ENCODE data around the gene PUSL1.
A peak's percentile ranks its signal among the peaks of the same experiment; 100 is the strongest.

The PUSL1 gene

DNA sequence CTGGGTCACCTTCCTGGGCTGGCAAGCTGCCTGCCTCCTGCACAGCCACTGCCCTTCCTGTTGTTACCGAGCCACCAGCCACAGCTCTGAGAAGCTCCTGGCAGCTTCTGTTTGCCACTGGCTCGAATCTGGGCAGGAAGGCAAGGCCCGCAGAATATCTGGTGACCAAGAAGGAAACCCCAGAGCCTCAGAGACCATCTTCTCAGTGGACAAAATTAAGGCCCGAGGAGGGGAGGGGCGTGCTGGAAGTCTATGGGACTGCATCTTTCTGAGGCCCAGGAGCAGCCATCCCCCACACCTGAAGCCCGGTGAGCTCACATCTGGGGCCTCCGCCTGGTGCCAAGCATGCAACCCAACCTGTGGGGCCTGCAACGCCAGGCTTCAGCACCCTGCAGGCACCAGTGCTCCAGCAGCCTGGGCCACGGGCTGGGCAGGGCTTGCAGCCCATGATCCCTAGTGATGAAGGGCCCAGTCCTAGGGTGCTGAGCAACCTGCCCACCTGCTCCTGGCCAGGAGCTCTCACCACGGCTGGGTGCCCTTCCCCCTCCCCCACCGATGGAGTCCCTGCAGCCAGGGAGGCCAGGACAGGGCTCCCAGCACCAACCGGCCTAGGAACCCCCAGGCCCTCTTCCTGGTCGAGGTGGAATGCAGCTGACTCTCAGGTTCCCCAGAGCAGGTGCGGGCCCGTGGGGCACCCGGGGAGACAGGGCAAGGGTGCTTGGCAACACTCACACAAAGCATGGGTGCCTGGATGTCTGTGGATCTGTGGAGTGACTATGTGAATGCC is 17.1 kb downstream of the PUSL1 start:
- DNase-seq (ENCODE audit: low spot score), result no peak

DNA sequence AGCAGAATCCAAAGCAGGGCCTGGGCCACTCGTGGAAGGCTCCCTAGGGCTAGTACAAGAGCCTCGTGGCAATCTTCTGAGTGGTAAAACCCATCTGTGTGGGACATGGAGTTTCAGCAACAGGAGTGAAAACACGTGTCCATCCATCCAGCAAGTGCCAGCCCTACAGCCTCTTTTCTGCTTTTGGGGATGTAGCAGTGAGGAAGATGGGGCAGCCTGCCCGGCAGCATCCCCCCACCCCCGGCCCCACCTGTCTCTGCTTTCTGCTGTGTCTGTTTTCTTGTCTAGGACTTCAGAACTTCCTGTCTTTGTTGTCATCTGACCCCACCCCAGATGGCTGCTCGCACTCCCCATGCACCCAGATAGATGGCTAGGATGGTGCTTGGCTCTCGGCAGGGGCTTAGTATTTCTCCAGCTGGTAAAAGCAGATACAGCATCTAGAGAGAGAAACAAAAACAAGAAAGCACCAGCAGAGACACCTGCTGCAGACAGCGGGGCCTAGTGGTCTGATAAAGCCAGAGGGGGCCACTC is 17.7 kb downstream of the PUSL1 start:
- no peak for DNase-seq (ENCODE audit: low spot score)

DNA sequence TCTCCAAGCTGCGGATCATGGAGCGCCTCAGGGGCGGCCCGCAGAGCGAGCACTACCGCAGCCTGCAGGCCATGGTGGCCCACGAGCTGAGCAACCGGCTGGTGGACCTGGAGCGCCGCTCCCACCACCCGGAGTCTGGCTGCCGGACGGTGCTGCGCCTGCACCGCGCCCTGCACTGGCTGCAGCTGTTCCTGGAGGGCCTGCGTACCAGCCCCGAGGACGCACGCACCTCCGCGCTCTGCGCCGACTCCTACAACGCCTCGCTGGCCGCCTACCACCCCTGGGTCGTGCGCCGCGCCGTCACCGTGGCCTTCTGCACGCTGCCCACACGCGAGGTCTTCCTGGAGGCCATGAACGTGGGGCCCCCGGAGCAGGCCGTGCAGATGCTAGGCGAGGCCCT is 18.9 kb downstream of the PUSL1 start:
- DNase-seq (ENCODE audit: low spot score), result no peak

DNA sequence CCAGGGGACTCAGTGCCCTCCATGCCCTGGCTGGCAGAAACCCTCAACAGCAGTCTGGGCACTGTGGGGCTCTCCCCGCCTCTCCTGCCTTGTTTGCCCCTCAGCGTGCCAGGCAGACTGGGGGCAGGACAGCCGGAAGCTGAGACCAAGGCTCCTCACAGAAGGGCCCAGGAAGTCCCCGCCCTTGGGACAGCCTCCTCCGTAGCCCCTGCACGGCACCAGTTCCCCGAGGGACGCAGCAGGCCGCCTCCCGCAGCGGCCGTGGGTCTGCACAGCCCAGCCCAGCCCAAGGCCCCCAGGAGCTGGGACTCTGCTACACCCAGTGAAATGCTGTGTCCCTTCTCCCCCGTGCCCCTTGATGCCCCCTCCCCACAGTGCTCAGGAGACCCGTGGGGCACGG is 19.9 kb downstream of the PUSL1 start:
- no peak for DNase-seq (ENCODE audit: low spot score)

DNA sequence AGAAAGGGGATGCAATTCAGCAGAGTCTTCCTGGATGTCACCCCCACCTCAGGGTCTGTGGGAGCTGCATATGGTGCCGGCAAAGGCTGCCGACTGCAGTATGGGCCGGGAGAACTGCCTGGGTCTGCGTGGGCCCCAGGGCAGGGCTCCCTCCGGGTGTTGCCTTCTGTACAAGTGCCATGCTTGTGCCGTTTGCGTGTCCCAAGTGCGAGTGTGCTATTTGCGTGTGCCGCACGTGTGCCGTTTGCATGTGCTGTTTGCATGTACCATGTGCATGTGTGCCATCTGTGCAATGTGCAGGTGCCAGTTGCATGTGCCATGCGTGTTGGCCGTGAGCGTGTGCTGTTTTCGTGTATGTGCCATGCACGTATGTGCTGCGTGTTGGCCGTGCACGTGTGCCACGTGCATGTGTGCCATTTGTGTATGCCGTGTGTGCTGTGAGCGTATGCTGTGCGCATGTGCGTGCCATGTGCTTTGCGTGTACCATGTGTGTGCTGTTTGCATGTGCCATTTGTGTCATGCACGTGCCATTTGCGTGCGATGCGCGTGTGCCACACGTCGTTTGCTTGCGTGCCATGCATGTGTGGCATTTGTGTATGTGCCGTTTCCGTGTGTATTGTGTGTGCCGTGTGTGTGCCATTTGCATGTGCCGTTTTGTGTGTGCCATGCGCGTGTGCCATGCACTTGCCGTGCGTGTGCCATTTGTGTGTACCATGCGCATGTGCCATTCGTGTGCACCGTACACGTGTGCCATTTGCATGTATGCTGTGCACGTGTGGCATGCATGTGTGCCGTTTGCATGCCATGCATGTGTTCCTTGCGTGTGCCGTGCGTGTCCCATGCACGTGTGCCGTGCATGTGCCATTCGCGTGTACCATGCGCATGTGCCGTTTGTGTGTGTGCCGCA is 21.2 kb downstream of the PUSL1 start:
- DNase-seq (ENCODE audit: low spot score), result no peak

DNA sequence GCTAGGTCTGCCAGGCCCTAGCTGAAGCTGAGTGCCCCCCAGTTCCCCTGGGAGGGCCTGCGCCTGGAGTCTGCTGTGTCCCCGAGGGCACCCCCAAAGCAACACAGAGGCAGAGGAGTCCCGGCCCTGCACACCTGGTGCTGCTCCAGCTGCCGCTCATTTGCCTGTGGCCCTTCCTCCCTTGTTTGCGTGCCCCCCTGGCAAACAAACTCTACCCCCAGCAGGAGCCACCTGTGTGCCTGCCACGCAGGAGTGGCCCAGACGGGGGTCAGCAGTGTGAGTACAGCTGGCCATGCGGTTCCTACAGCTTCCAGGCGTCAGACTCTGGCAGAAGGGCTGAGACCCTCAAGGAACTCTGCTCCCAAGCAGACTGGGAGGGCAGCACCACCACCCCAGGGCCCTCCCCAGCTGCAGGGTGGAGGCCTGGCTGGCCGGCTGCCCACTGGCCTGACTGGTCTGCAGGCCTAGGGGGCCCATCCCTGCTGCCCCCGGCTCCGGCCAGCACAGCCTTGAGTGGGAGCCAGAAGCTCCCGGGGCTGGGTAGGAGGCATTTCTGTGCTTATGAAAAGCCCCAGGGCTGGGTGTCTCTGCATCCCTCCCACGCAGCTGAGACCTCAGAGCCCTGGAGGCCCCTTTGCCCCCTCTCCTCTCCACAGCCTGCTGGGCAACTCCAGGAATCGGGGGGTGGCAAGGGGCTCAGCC is 22.1 kb downstream of the PUSL1 start:
- DNase-seq (ENCODE audit: low spot score), result no peak

DNA sequence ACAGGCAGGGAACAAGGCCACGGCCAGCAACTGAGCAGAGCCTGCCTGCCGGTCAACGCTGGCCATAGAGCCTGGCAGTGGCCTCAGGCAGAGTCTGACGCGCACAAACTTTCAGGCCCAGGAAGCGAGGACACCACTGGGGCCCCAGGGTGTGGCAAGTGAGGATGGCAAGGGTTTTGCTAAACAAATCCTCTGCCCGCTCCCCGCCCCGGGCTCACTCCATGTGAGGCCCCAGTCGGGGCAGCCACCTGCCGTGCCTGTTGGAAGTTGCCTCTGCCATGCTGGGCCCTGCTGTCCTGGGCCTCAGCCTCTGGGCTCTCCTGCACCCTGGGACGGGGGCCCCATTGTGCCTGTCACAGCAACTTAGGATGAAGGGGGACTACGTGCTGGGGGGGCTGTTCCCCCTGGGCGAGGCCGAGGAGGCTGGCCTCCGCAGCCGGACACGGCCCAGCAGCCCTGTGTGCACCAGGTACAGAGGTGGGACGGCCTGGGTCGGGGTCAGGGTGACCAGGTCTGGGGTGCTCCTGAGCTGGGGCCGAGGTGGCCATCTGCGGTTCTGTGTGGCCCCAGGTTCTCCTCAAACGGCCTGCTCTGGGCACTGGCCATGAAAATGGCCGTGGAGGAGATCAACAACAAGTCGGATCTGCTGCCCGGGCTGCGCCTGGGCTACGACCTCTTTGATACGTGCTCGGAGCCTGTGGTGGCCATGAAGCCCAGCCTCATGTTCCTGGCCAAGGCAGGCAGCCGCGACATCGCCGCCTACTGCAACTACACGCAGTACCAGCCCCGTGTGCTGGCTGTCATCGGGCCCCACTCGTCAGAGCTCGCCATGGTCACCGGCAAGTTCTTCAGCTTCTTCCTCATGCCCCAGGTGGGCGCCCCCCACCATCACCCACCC is 22.9 kb downstream of the PUSL1 start, which contains the start of gene TAS1R3:
TSS of gene TAS1R3 (plus strand) at position 213 of the 898 bp plus-strand sequence. CDS start at position 279, 66 bp downstream.
- DNase-seq (ENCODE audit: low spot score), result no peak

DNA sequence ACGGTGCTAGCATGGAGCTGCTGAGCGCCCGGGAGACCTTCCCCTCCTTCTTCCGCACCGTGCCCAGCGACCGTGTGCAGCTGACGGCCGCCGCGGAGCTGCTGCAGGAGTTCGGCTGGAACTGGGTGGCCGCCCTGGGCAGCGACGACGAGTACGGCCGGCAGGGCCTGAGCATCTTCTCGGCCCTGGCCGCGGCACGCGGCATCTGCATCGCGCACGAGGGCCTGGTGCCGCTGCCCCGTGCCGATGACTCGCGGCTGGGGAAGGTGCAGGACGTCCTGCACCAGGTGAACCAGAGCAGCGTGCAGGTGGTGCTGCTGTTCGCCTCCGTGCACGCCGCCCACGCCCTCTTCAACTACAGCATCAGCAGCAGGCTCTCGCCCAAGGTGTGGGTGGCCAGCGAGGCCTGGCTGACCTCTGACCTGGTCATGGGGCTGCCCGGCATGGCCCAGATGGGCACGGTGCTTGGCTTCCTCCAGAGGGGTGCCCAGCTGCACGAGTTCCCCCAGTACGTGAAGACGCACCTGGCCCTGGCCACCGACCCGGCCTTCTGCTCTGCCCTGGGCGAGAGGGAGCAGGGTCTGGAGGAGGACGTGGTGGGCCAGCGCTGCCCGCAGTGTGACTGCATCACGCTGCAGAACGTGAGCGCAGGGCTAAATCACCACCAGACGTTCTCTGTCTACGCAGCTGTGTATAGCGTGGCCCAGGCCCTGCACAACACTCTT is 23.8 kb downstream of the PUSL1 start:
- no peak for DNase-seq (ENCODE audit: low spot score)

DNA sequence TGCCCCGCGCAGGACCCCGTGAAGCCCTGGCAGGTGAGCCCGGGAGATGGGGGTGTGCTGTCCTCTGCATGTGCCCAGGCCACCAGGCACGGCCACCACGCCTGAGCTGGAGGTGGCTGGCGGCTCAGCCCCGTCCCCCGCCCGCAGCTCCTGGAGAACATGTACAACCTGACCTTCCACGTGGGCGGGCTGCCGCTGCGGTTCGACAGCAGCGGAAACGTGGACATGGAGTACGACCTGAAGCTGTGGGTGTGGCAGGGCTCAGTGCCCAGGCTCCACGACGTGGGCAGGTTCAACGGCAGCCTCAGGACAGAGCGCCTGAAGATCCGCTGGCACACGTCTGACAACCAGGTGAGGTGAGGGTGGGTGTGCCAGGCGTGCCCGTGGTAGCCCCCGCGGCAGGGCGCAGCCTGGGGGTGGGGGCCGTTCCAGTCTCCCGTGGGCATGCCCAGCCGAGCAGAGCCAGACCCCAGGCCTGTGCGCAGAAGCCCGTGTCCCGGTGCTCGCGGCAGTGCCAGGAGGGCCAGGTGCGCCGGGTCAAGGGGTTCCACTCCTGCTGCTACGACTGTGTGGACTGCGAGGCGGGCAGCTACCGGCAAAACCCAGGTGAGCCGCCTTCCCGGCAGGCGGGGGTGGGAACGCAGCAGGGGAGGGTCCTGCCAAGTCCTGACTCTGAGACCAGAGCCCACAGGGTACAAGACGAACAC is 24.5 kb downstream of the PUSL1 start:
- DNase-seq (ENCODE audit: low spot score), result no peak

DNA sequence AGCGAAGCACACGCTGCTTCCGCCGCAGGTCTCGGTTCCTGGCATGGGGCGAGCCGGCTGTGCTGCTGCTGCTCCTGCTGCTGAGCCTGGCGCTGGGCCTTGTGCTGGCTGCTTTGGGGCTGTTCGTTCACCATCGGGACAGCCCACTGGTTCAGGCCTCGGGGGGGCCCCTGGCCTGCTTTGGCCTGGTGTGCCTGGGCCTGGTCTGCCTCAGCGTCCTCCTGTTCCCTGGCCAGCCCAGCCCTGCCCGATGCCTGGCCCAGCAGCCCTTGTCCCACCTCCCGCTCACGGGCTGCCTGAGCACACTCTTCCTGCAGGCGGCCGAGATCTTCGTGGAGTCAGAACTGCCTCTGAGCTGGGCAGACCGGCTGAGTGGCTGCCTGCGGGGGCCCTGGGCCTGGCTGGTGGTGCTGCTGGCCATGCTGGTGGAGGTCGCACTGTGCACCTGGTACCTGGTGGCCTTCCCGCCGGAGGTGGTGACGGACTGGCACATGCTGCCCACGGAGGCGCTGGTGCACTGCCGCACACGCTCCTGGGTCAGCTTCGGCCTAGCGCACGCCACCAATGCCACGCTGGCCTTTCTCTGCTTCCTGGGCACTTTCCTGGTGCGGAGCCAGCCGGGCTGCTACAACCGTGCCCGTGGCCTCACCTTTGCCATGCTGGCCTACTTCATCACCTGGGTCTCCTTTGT is 25.3 kb downstream of the PUSL1 start:
- no peak for DNase-seq (ENCODE audit: low spot score)

DNA sequence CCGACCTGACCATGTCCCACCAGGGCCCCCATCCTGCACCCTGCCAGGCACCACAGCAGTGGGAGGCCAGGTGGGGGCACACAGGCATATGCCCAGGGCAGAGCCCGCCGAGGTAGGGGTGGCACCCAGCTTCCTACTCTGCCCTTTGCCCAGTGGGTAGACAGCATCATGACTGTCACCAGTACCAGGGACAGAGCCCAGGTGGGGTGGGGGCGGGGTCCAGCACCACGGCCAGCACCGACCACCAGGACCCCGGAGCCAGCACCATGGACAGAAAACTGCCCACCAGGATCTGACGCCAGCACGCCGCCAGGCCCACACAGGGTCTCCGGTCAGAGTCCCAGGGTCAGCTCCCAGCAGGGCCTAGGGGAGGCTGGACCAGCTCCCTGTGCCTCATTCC is 26.4 kb downstream of the PUSL1 start:
- no peak for DNase-seq (ENCODE audit: low spot score)

DNA sequence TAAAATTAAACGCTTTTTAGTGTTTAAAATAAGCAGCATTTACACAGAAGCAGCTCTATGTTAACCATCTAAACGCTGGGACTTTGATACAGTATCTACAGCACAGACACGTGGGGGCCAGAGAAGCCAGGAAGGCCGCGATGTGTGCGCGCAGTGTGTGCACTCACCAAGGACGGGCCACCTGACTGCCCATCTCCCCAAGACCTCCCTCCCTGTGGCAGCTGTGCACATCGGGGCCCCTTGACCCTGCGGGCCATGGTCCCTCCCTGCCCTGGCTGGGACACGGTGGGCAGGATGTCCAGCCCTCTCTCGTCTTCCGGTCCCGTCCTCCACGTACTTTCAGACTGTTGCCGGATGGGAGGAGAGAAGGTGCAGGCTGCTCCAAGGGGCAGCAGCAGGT is 26.9 kb downstream of the PUSL1 start:
- no peak for DNase-seq (ENCODE audit: low spot score)

DNA sequence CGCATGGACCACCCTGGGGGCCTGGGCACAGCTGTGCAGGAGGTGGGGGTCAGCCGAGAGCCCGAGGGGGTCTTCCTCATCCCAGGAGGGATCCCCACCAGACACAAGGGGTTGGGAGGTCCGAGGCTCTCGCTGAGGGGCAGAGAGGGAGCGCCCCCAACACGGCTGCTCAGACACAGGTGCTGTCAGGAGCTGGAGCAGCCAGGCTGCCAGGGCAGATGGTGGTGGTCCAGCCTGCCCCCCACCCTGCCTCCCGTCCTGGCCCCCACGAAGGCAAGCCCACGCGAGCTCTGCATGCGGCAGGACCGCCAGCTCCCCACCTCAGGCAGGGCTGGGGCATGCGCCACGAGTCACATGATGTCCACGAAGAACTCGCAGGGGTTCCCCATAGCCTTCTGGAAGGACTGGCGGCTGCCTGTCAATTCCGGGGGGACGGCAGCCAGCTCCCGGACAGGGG is 27.4 kb downstream of the PUSL1 start:
- DNase-seq (ENCODE audit: low spot score), result no peak

DNA sequence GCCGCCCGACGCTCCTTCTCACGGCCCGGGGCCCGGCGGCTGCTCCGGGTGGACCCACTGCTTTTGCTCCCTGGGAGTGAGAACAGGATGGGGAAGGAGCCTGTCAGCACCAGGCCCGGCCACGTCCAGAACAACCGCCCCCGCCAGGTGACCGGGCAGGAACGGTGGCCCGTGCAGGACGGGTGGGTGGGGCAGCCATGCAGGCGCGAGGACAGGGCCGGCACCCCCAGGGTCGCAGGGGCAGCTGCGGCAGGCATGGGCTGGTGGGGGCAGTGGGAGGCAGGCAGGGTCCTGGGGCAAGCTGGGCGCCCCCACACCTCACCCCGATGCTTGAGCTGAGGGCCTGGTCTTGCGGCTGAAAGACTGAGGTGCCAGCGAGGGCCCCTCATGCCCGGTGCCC is 28.0 kb downstream of the PUSL1 start:
- DNase-seq (ENCODE audit: low spot score), result no peak

DNA sequence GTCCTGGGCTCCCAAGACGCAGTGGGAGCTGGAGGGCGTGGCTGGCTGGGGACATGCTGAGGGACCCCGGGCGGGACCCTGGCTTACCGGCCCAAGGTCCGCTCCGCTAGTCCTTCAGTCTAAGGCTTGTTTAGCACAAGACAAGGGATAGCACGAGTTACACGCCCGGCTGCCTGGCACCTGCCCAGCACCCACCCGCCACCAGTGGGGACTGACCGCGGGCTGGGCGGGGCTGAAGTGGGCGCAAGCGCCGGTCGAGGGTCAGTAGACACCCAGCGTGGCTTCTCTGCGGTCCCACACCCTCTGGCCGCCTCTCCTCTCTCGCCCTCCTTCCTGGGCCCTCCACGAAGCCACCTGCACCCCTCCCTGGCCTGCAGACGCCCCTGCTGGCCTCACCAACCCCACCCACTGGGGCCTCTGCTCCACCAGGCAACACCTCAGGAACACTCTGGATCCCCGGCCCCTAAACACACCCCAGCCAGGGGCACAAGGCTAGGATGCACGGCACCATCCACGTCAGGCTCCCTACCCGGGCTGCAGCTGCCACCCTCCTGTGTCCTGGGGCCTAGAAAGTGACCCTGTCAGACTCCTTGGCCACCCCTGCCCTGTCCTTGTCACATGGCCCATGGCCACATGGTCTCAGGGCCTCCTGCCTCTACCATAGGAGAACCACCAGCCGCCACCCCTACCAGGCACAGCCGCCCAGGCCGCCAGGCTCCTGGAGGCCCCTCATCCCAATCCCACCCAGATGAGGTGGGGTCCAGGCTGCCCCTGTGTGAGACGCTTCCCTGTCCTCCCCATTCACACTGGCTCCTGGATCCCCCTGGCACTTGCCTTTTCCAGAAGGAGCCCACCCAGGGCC is 28.8 kb downstream of the PUSL1 start:
- no peak for DNase-seq (ENCODE audit: low spot score)

DNA sequence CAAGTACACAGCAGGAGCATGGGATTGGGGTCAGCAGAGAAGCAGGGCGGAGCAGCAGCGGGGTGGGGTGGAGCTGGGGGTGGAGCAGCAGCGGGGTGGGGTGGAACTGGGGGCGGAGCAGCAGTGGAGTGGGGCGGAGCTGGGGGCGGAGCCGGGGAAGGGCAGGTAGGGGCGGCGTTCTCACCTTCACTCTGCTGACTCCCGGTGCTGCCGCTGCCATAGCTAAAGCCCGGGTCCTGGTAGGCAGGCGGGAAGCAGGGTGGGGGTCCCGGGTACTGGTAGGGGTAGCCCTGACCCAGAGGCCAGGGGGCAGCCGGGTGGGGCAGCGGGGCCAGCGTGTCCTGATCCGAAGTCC is 29.4 kb downstream of the PUSL1 start:
- DNase-seq (ENCODE audit: low spot score), result peak; percentile 47

DNA sequence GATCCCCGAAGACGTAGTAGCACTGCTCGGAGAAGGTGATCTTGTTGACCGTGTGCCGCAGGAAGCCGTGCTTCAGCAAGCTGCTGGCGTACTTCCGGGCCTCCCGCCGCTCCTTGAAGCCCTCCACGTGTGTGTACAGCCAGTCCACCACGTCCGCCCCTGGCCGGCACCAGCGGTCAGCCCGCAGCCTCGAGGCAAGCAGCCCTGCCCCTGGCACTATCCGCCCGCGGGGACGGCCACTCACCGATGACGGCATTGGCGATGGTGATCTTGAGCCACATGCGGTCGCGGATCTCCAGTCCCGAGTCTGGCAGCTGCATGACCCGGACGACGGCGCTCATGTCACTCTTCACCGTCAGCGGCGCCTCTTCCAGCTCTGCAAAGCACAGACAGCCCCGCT is 29.9 kb downstream of the PUSL1 start:
- DNase-seq (ENCODE audit: low spot score), result no peak

DNA sequence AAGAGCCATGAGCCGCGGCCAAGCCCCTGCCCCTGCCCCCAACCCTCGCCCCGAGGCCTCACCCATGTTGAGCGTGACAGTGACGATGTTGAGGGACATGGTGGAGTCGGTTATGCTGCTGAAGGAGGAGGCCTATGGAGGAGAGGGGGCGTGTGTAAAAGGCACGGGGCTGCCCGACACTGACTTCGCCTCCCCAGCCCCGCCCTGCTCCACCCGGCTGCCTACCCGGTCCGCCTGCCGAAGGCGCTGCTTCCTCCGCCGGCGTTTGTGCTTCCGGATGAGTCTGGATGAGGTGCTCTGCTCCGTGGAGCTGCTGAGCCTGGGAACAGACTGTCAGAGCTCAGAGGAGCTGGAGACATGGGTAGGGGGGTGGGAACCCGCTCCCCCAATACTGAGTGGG is 31.8 kb downstream of the PUSL1 start:
- no peak for DNase-seq (ENCODE audit: low spot score)

Measured in GM03348 (cell line).